HG03521 (cell line): ENCODE results near the gene C1orf35.

Experiments used
- ATAC-seq: cut with Tn5 transposase; IDR thresholded peaks from one replicate; pipeline ENCODE4 v1.9.1; 2021; ENCODE audit warnings: mild to moderate bottlenecking, moderate library complexity; ENCODE audit not compliant: unreplicated experiment

Gene C1orf35

DNA sequence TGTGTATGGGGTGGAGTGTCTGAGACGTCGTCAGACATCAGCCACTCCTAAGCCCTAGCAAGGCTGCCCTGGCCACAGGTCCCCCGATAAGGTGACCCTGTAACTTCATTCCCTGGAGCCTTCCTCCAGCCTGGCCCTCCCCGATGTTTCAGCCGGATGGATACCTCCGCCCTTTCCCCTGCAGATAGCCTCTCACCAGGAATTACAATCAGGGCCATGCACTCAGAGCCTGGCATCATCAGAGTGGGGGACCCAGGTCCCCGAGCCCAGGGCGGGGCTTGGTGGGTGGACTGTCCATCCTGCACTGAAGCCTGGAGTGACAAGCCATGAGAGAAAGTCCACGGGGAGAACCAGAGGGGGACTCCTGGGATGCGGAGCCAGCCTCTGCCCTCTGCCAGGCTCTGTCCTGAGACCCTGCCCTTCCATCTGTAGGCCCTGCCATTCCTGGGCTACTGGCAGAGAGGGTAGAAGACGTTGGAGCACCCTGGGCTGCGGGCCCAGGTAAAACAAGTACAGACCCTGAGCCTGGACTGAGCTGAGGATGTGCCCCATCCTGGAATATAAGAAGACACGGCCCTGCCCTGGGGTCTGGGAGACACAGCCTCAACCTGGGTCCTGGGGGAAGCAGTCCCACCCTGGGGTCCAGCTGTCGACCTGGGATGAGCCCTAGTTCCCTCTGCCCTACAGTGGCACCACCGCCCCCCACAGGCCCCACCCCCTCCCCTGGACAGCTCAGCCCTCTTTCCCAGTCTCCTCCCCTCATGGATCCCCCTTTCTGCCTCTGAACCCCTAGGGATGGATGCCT, 37.4 kb downstream of the C1orf35 start:
- ATAC-seq, result no peak

DNA sequence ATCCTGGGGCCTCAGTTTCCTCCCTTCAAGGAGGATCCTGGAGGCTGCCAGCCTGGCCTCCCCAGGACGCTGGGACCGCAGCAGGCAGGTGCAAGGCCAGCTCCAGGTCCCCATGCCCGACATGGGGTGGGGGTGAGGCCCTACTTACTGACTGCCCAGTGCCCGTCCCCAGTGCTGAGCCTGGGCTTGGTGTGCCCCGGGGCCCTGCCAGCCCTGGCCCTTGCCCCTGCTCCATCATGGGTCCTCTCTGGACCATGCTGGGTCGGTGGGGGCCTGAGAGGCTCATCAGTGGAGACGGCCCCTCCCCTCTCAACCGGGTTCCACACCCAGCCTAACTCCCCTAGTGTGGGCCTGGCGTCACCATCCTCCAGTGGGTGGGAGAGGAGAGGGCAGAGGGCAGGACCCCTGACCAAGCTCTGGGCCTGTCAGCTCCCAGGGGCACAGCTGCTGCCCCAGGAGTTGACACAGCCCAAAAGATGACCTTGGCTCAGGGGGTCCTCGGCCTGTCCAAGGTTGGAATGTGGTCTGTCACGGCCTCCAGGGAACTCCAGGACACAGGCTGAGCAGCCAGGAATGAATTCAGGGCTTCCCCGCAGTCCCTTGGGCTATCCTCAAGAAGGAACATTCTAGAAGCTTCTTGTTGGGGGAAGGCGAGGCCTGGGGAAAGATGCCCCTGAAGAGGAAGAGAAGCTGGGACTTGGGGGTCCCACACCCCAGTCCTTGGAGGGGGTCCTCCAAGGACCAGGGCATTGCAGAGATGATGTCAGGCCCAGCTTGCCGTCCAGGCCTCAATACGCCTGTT, 38.2 kb downstream of the C1orf35 start:
- ATAC-seq, result no peak

GRCh38 chr1:228064296-228064695, 38.8 kb downstream of the C1orf35 start:
- no peak for ATAC-seq

DNA sequence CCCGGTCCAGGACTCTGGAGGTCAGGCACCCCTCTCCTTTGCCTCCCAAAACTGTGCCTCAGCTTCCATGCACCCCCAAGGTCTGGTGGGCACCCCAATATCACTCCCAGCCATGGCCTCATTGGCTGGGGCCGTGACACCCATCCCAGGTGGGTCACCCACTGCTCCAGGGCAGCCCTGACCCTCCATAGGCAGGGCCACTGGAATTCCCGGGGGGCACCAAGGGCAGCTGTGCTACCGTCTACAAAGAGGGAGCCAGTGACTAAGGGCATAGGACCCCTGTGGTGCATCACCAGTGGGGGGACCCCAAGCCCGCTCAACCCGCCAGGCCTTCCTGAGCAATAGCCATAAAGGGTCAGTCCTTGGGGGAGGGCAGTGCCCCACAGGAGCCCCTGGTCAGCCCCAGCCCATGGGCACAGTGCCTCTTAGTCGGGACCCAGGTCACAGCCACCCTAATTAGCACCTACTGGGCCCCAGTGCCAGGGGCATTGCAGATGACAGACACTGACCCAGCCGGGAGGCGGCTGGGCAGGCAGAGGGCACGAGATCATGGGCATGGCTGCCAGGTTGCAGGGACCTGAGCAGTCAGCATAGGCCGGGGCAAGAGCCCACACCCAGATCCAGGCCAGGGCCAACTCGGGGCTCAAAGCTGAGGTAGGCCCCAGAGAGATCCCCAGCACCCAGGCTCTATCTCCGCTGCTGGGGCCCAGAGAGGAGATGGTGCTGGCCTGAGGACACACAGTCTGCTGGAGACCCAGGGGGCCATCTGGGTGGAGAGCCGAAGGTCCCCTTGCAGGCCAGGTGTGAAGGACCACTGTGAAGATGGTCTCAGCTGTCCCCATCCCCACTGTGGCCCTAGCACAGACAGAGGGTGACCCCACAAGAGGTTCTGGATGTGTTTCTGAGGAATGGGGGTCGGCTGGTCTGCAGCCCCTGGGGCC, 39.6 kb downstream of the C1orf35 start:
- ATAC-seq, result no peak

GRCh38 chr1:228062812-228063211, 40.3 kb downstream of the C1orf35 start:
- no peak for ATAC-seq

DNA sequence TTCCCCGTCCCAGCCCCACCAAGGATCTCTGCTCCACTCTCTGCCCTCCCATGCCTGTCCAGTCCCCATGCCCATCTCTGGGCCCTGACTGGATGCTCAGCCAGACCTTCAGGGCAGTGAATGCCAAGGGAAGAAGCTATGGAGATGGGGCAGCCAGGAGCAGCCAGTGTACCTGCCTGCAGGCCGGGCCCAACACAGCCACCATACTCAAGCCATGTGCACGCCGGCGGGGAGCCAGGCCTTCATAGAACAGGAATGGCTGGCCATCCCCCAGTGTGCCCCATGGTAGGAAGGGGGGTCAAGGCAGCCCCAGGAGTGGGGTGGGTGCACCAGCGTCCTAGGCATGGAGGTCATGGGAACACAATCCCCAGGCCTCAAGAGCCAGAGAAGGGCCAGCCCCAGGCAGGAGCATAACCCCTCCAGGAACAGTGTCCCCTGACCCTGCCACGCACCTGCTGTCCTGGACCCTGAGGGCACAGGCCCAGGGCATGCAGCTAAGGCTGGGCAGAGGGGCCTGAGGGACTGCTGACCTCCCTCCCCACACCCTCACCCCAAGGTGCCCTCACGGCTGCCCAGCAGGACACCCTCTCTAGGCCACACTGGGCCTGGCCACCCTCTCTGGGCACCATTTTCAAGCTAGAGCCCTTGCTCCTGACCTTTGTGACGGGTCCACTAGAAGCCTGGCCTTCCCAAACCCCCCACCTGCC, 40.9 kb downstream of the C1orf35 start:
- no peak for ATAC-seq

DNA sequence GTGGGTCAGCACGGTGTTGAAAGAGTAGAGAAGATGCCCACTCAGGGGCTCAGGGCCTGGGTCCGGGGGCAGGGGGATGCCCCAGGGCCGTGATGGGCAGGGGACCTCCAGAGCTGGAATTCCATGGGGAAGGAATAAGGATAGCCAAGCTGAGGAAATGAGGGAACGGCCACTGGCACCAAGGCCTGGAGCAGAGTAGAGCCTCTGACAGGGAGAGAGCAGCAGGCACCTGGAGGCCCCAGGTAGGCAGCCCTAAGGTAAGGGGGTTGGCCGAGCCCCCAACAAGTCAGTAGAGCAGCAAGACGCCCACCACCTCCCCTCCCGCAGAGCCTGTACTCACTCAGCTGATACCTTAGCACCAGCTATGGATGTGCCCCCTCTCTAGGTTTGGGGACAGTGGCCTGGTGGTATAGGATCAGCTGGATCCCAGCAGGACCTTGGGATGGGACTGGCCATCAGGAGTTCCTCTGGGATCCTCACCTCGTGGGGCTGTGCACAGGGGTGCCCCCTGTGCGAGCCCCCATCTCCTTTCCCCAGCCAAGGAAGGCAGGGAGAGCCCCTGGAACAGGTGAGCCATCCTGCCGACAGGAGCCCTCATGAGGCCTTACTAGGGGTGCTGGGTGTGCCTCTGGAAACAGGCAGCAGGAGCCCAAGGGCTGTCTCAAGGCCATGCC, 41.6 kb downstream of the C1orf35 start:
- ATAC-seq, result no peak

- no peak for ATAC-seq
These were observed 42.5 kb downstream of the C1orf35 start for GRCh38 chr1:228060458-228061190.

DNA sequence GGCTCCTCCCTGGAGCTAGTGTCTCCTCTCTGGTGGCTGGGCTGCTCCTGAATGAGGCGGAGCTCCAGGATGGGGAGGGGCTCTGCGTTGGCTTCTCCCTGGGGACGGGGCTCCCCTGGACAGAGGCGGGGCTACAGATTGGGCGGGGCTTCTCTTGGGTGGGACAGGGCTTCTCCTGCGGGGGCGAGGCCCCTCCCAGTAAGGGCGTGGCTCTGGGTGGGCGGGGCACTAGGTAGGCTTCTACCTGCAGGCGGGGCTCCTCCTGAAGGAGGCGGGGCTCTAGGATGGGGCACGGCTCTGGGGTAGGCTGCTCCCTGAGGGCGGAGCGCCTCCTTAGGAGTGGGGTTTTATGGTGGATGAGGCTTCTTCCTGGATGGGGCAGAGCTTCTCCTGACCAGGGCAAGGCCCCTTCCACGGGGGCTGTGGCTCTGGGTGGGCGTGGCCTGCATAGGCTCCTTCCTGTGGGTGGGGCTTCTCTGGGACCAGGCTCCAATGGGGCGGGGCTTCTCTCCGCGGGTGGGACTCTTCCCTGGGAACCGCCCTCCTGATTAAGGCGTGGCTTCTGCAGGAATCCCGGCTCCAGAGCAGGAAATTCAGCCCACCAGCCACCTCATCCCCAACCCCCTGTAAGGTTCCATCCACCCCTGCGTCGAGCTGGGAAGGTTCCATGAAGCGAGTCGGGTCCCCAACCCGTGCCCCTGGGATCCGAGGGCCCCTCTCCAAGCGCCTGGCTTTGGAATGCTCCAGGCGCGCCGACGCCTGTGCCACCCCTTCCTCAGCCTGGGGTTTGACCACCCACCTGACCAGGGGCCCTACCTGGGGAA, 43.3 kb downstream of the C1orf35 start:
- peak; percentile 55 for ATAC-seq

- ATAC-seq, result peak; percentile 26
These were observed 44.0 kb downstream of the C1orf35 start for GRCh38 chr1:228058949-228059633.

- no peak for ATAC-seq
These were observed 44.8 kb downstream of the C1orf35 start for GRCh38 chr1:228058172-228058948.
